Astrocyte of the hippocampus (primary cell): ENCODE data around the gene LRRN2.

ENCODE experiments used
- DNase-seq: peaks from one replicate; pipeline ENCODE4 v3.0.0; 2011; ENCODE audit warnings: low read depth, low spot score

The LRRN2 gene

GRCh38 chr1:204712708-204713430, 27.3 kb upstream of the LRRN2 start:
- no peak for DNase-seq

GRCh38 chr1:204711947-204712701, 26.6 kb upstream of the LRRN2 start:
- no peak for DNase-seq

- DNase-seq, result no peak
These were observed 25.8 kb upstream of the LRRN2 start for GRCh38 chr1:204711103-204711946.

- DNase-seq, result no peak
These were observed 24.7 kb upstream of the LRRN2 start for GRCh38 chr1:204709960-204710912.

GRCh38 chr1:204709021-204709420, 23.5 kb upstream of the LRRN2 start:
- no peak for DNase-seq

- peak; percentile 18 for DNase-seq
These were observed 21.4 kb upstream of the LRRN2 start for GRCh38 chr1:204706838-204707509.

GRCh38 chr1:204705888-204706837, 20.6 kb upstream of the LRRN2 start:
- DNase-seq, result no peak

GRCh38 chr1:204705493-204705811, 19.9 kb upstream of the LRRN2 start:
- DNase-seq, result no peak

GRCh38 chr1:204704794-204705492, 19.4 kb upstream of the LRRN2 start:
- DNase-seq, result no peak

GRCh38 chr1:204703826-204704612, 18.5 kb upstream of the LRRN2 start:
- no peak for DNase-seq

- no peak for DNase-seq
These were observed 17.7 kb upstream of the LRRN2 start for GRCh38 chr1:204703268-204703664.

- DNase-seq, result no peak
These were observed 17.2 kb upstream of the LRRN2 start for GRCh38 chr1:204702552-204703267.

- no peak for DNase-seq
These were observed 15.7 kb upstream of the LRRN2 start for GRCh38 chr1:204701229-204701628.

GRCh38 chr1:204697893-204698292, 12.4 kb upstream of the LRRN2 start:
- DNase-seq, result no peak

- DNase-seq, result no peak
These were observed 11.1 kb upstream of the LRRN2 start for GRCh38 chr1:204696606-204697005.

GRCh38 chr1:204695692-204696091, 10.2 kb upstream of the LRRN2 start:
- DNase-seq, result no peak

- DNase-seq, result no peak
These were observed 8.6 kb upstream of the LRRN2 start for GRCh38 chr1:204694145-204694544.
